GM12874 (cell line): ENCODE data around the gene TPO.

Experiments used
- CTCF ChIP-seq: IDR thresholded peaks from 2 replicates; pipeline ENCODE4 v1.5.1; 2011; ENCODE audit warnings: low read depth, mild to moderate bottlenecking, control low read depth, low read length, moderate library complexity; ENCODE audit not compliant: insufficient read depth

TPO gene

GRCh38 chr2:1511455-1511854 lies 98.2 kb downstream of the TPO start:
- no peak for TF ChIP-seq CTCF

- TF ChIP-seq CTCF = no peak
Observed at GRCh38 chr2:1512321-1513289, 99.3 kb downstream of the TPO start.

GRCh38 chr2:1514391-1515072 lies 101.3 kb downstream of the TPO start:
- no peak for TF ChIP-seq CTCF

- no peak for TF ChIP-seq CTCF
Observed at GRCh38 chr2:1515073-1515430, 101.8 kb downstream of the TPO start.

- no peak for TF ChIP-seq CTCF
Observed at GRCh38 chr2:1515986-1516797, 102.9 kb downstream of the TPO start.

- TF ChIP-seq CTCF = no peak
Observed at GRCh38 chr2:1516798-1517060, 103.5 kb downstream of the TPO start.

GRCh38 chr2:1517786-1518185 lies 104.5 kb downstream of the TPO start:
- no peak for TF ChIP-seq CTCF
